Dermis microvascular lymphatic vessel endothelial cell (primary cell): ENCODE results near the gene MGA. TPM values are rescaled to one million over a fixed set of nuclear protein-coding genes. Genes with fewer than 3 reads are reported as not detected.

Source experiments
- total RNA-seq: library from RNA; depleted of rRNA; stranded (reverse); fragments of >200 nt; gene quantifications from 2 replicates; pipeline ENCODE4 v1.2.1, GENCODE V29; 2014

Gene MGA
- total RNA-seq, 1 donor from 2014 or later: 18.7 TPM

Other genes starting within 250 kb of the MGA start
- 11.9 and 13.9 TPM in 2 replicates for gene RTF1, start 243.3 kb upstream of the MGA start, total RNA-seq
- gene ITPKA, start 166.5 kb upstream of the MGA start, total RNA-seq: 0.25 and 0.90 TPM in 2 replicates
- gene LTK, start 146.6 kb upstream of the MGA start, total RNA-seq: under 0.01 TPM in 1 of 2 replicates, not detected in the other
- 8.0 and 12.1 TPM in 2 replicates for gene RPAP1, start 116.1 kb upstream of the MGA start, total RNA-seq
- gene TYRO3, start 101.2 kb upstream of the MGA start, total RNA-seq: 2.7 and 3.1 TPM in 2 replicates
- gene MAPKBP1, start 114.1 kb downstream of the MGA start, total RNA-seq: 8.7 and 9.1 TPM in 2 replicates
- 2.4 and 3.4 TPM in 2 replicates for gene JMJD7, start 167.7 kb downstream of the MGA start, total RNA-seq
- 0.13 and 1.0 TPM in 2 replicates for gene PLA2G4B, start 178.4 kb downstream of the MGA start, total RNA-seq
- 0.63 and 2.7 TPM in 2 replicates for gene SPTBN5, start 233.6 kb downstream of the MGA start, total RNA-seq